GM18909 (cell line): Measurements from ENCODE around the gene WDR45B.
"Not testable (repeated sequence)": the region's sequence is repeated elsewhere in the genome, so short reads cannot be mapped to it uniquely, and the experiment has no call there.

Experiments used
- ATAC-seq: cut with Tn5 transposase; IDR thresholded peaks from one replicate; pipeline ENCODE4 v1.9.1; 2021; ENCODE audit warnings: mild to moderate bottlenecking; ENCODE audit not compliant: unreplicated experiment, poor library complexity

Gene WDR45B

DNA sequence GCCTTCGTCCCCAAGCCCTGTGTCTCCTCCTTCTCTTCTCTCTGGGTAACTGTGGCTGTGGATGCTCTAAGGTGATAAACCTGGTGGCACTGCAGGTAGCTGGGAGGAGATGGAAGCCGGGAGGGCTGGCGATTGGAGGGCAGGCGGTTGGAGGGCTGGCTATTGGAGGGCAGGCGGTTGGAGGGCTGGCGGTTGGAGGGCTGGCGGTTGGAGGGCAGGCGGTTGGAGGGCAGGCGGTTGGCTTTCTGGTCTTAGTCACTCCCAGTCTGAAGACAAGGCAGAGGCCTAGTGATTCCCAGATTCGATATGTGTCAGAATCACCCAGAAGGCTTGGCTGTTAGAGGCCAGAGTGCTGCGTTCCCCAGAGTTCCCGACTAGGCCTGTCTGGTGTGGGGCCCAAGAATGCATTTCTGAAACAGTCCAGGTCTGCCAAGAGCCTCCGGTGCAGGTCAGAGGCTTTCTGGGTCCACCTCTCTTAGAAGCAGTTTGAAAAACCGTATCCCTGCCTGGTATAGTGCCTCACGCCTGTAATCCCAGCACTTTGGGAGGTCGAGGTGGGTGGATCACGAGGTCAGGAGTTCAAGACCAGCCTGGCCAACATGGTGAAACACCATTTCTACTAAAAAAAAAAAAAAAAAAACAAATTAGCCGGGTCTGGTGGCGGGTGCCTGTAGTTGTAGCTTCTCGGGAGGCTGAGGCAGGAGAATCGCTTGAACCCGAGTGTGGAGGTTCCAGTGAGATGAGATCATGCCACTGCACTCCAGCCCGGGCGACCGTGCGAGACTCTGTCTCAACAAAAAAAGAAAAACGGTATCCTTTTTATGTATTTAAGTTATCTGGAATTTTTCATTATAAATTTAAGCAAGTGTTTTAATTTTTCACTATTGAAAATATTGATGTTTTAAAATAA lies 59.7 kb downstream of the WDR45B start:
- ATAC-seq: no peak

DNA sequence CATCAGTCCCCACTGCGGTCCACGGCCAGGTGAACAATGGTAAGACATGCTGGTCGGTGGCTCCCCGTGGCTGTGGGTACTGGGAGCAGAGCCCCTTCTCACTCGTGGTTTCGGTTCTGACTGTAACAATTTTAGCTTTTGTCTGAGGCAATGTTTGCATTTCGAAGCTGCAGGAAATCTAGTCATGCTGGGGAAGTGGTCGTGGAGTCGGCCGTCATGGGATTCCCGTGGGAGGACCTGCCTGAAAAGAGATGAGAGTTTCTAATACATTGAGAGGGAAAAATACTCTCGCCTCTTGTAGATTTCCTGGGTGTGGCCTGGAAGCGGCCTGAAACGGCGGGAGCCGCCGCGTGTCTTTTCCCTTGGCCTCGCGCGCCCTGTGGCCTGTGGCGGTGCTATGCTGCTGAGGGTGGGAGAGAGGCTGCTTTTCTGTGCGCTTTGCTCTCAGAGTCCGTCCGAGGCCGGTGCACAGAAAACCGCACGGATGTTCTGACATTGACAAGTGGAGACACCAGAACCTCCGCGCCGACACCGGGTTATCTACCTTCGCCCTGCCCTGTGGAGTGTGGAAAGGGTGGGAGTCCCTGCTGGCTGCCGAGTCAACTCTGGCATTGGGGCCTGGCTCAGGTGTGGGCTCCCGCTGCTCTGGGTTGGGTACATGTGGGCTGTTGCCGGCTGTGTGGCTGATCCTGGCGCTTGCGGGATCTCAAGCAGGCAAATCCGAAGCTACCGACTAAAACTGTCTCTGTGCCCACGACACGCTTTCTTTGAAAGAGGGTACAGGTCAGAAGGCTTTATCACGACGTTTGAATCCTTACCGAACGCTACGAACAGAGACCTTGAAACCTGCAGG lies 60.8 kb downstream of the WDR45B start:
- ATAC-seq: no peak

DNA sequence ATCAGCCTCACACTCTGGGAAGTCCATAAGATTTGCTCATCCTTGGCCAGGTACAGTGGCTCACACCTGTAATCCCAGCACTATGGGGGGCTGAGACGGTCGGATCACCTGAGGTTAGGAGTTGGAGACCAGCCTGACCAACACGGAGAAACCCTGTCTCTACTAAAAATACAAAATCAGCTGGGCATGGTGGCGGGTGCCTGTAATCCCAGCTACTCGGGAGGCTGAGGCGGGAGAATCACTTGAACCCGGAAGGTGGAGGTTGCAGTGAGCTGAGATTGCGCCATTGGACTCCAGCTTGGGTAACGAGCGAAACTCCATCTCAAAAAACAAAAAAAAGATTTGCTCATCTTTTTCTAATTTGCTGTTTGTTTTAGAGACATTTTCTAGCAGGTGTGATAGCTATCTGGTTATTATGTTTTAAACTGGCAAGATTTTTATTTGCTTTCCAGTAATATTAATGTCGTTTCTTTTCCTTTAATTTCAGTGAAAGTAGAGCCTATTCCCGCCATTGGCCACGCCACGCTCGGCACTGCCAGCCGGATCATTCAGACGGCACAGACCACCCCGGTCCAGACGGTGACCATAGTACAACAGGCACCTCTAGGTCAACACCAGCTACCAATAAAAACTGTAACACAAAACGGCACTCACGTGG lies 61.5 kb downstream of the WDR45B start:
- ATAC-seq: no peak

DNA sequence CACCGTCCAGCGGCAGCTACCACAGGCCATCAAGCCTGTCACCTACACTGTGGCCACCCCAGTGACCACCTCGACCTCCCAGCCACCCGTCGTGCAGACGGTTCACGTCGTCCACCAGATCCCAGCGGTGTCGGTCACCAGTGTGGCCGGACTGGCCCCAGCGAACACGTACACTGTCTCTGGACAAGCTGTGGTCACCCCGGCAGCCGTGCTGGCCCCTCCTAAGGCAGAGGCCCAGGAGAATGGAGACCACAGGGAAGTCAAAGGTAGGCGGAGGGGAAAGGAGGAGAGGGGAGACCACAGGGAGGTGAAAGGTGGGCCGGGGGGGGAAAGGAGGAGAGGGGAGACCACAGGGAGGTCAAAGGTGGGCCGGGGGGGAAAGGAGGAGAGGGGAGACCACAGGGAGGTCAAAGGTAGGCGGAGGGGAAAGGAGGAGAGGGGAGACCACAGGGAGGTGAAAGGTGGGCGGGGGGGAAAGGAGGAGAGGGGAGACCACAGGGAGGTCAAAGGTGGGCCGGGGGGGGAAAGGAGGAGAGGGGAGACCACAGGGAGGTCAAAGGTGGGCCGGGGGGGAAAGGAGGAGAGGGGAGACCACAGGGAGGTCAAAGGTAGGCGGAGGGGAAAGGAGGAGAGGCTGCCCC lies 62.2 kb downstream of the WDR45B start:
- ATAC-seq: not testable (repeated sequence)

DNA sequence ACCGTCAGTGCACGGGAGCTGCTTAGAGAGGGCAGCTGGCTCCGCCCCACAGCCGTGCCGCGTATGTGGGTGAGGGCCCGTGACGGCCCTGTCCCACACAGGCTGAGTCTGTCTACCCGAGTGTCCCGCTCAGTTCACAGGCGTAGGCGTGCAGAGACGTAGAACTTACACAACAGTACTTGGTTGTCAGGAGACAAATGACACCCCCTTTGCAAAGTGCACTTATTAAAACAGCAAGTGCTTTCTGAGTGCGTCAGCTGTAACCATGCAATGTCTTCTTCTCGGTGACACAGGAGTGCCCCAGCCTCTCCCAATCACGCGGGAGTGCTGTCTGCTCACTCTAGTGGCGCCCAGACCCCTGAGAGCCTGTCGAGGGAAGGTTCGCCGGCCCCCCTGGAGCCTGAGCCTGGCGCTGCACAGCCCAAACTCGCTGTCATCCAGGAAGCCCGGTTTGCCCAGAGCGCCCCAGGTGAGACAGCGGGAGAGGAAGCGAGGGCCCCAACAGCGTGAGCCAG lies 64.5 kb downstream of the WDR45B start:
- ATAC-seq: no peak

DNA sequence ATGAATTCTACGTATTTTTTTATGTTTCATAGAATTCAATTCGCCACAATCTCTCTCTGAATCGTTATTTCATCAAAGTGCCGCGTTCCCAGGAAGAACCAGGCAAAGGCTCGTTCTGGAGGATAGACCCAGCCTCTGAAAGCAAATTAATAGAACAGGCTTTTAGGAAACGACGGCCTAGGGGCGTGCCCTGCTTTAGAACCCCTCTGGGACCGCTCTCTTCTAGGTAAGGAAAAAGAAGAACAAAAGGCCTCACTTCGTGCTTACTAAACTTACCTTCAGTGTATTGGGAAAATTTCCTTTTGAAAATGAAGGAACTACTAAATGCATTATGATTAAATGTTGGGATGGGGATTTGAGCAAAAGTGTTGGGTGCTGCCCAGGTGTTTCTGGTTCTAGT lies 65.5 kb downstream of the WDR45B start:
- no peak for ATAC-seq

DNA sequence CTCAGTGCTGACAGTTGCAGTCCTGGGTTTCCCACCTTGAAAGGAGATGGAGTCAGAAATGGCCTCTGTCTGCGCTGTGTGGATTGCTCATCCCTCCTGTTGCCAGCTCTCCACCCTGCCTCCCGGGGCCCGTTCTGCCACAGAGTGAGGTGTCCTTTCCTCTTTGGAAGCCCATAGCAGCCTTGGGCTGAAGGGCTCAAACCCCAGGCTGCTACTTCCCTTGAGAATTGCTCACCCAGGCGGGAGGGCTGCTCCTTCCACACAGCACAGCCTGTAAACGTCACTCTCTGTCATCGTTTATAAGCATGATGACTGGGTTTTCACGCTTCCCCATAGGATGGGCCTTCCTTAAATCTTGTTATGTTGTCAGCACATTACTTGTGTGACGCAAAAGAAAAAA lies 66.0 kb downstream of the WDR45B start:
- no peak for ATAC-seq

DNA sequence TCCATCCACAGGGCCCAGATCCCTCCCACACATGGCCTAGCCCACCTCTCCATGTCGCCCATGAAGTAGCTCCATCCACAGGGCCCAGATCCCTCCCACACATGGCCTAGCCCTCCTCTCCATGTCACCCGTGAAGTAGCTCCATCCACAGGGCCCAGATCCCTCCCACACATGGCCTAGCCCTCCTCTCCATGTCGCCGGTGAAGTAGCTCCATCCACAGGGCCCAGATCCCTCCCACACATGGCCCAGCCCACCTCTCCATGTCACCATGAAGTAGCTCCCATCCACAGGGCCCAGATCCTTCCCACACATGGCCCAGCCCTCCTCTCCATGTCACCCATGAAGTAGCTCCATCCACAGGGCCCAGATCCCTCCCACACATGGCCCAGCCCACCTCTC lies 68.3 kb downstream of the WDR45B start:
- ATAC-seq: not testable (repeated sequence)

DNA sequence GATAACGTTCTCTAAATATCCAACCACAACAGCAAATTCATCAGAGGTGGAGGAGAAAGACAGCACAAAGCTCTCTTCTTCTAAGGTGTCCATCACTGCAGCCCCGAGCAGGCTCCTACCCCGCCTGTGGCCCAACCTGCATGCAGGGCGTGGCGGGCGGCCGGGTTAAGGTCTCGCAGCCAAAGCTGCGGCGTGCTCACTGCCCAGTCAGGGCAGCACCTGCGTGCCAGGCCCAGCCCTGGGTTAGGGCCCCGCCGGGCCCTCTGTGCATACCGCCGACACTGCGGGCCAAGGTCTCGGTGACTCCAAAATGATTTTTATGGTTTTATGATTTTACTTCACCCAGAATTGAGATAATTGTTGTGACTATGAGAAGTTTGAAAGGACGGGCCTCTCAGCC lies 70.9 kb downstream of the WDR45B start:
- ATAC-seq: no peak

DNA sequence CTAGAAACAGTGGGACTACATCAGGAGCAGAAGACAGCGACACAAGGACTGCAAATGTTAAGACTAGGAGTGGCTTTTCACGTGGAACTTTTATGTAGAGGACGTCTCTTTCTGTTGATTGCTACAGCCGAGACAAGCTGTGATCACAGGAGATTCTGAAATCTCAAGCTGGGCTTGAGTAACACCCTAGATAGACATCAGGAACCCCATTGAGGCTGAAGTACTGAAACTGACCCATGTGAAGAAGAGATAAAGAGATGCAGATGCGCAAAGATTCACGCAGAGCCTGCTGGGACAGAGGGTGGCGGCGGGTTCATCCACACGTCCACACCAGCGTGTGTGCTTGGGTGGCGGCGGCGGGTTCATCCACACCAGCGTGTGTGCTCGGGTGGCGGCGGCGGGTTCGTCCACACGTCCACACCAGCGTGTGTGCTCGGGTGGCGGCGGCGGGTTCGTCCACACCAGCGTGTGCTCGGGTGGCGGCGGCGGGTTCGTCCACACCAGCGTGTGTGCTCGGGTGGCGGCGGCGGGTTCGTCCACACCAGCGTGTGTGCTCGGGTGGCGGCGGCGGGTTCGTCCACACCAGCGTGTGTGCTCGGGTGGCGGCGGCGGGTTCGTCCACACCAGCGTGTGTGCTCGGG lies 72.5 kb downstream of the WDR45B start:
- ATAC-seq: not testable (repeated sequence)

DNA sequence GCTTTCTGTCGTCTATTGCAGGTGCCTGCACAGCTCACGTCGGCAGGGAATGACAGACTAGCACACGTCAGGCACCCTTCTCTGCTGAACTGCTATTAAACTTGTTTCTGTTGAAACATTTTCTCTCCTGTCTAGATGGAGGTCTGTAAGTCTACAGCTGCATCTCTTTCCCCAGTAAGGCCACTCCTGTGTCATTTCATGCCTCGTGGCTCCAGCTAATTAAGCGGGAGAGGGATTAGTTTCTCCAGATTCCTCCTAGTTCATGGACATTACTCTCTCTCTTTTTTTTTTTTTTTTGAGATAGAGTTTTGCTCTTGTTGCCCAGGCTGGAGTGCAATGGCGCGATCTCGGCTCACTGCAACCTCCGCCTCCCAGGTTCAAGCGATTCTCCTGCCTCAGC lies 74.2 kb downstream of the WDR45B start:
- ATAC-seq: no peak

DNA sequence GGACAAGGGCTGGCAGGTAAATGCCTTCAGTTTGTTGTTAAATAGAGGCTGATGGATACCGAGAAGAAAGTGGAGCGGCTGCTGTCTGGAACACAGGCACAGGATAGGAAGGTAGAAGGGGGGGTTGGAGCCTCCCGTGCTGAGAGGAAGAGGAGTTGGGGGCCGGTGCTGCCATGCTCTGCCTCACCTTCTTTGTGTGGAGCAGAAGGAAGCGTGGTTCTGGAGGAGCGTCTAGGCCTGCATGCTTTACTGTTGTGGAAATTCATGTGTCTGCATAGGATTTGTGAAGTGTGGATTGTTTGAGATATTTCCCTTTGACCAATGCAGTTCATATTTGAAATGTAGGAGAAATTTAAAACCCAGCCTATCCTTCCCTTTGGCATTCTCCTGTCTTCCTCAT lies 76.4 kb downstream of the WDR45B start:
- no peak for ATAC-seq

DNA sequence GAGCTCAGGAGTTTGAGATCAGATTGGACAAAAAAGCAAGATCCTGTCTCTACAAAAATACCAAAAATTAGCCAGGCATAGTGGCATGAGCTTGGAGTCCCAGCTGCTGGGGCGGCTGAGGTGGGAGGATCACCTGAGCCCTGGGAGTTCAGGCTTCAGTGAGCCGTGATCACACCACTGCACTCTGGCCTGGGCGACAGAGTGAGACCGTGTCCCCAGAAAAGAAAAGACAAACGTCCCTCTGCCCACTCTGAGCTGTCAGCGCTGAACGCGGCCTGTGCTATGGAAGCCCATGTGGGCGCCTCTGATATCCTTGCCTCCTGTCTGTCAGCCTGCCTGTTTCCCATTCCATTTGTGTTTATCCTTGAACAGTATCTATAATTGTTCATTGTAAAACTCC lies 78.0 kb downstream of the WDR45B start:
- no peak for ATAC-seq

DNA sequence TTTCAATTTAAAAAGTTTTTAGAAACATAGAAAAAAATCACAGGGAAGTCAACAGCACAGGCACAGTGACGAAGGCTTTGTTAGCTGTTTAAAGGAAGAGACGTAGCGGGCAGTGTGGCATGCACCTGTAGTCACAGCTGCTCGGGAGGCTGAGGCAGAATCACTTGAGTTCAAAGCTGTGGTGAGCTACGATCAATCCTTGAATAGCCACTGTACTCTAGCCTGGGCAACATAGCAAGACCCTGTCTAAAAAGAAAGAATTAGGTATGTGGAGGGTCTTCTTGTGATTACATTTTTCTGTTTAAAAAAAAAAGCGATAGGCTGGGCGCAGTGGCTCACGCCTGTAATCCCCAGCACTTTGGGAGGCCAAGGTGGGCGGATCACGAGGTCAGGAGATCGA lies 78.6 kb downstream of the WDR45B start:
- ATAC-seq: no peak

DNA sequence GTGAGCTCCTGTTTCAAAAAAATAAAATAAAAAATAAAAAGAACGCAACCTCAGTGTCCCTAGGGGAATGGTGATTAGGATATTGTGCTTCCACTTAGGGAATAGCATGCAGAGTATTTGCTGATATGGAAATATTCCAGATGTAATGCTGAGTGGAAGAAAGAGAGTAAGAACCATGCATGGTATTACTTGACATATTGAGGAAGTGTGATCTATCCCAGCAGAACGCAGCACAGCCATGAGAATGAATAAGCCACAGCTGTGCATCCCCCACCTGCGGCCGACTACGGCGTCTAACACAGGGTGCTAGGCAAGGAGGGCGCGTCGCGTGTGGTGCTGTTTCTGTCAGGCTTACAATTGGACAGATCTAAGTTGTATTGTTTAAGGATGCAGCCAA lies 79.2 kb downstream of the WDR45B start:
- no peak for ATAC-seq

DNA sequence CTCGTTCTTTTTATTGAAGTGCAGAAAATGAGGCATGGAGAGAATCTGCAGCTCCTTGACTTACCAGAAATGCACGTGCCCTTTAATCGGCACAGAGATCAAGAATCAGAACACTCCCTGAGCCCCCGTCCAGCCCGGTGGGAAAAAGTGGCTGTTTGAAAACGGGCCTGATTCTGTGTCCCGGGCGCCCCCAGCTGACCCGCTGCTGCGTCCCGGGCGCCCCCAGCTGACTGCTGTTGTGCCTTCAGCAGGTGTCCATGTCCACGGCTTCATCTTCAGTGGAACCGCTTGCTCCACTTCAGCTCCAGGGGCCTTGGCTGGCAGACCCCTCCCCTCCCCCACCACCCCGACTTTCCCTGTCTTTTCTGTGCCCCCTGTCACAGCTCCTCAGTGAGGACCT lies 81.0 kb downstream of the WDR45B start:
- ATAC-seq: no peak

DNA sequence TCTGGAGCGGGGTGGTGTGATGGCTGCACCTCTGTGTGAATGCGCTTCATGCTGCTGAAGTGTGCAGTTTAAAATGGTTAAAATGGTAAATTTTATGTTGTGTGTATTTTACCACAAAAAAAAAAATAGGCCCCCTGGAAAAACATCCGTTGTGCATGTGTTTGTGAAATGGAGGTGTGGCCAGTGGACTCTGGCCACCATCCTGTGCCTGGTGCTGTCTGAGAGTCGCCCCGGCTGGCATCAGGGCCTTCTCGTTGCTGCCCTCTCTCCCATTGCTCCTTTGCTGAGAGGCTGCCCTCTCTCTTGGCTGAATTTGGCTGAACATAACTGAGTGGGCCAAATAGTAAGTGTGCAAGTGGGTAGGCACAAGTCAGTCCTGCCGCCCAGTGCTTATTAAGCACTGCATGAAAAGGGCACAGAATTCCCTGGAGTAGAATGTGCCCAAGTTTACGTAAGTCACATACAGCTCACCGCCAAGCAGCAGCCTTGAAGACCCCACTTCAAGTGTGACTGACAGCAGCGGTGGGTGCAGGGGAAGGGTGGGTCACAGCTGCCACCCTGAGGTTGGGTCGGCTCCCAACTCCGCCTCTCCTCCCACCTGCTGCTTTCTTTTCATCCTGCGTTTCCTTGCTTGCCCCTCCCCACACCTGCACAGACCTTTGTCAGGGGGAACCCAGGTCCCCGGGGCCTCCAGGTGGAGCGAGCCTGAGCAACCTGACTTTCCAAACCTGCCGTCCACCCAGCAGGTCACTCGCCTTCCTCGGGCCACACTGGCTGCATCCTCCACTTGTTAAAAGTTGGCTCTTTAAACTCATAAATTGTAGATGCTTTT lies 81.9 kb downstream of the WDR45B start:
- no peak for ATAC-seq

DNA sequence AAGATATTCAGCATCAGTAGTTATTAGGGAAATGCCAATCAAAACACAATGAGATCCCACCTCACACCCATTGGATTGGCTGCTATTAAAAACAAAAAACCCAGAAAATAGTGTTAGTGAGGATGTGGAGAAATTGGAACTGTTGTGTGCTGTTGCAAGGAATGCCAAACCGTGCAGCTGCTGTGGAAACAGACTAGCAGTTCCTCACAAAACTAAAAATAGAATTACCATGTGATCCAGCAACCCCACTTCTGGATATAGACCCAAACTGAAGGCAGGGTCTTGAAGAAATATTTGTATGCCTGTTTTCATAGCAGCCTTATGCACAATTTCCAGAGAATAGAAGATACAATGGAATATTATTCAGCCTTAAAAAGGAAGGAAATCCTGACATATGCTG lies 82.7 kb downstream of the WDR45B start:
- no peak for ATAC-seq
